ENCODE measurements around the gene IQCK.

IQCK gene

GRCh38 chr16:19776147-19776546 is 58.1 kb downstream of the IQCK start (continued):
- TF ChIP-seq ZNF19 (tag by site-specific recombination; IDR thresholded peaks at IDR 0.05; ENCODE audit: low read depth) (no peak), ZNF544 (tag by site-specific recombination; IDR thresholded peaks at IDR 0.05) (no peak), ZNF280C (tag by site-specific recombination; IDR thresholded peaks at IDR 0.05) (no peak), ZNF518A (tag by site-specific recombination; conservative IDR thresholded peaks at IDR 0.05; ENCODE audit: low read depth) (no peak), ZNF223 (tag by site-specific recombination; IDR thresholded peaks at IDR 0.05) (no peak), ZNF585B (tag by site-specific recombination; IDR thresholded peaks at IDR 0.05) (no peak), PRDM10 (tag by site-specific recombination; IDR thresholded peaks at IDR 0.05) (no peak), ZNF221 (tag by site-specific recombination; IDR thresholded peaks at IDR 0.05; ENCODE audit: borderline replicate concordance) (no peak), ZNF514 (tag by site-specific recombination; IDR thresholded peaks at IDR 0.05) (no peak), ZBTB20 (tag by site-specific recombination; IDR thresholded peaks at IDR 0.05) (no peak), ZNF660 (tag by site-specific recombination; IDR thresholded peaks at IDR 0.05) (no peak), KLF10 (tag by site-specific recombination; IDR thresholded peaks at IDR 0.05) (no peak)

- ChIA-PET CTCF (interaction anchor here (0.7 kb wide), 1 partner anchor 192 kb away, joined by 4 read pairs; no protein-coding TSS in a partner anchor), POLR2A (no interaction called here)
- Histone ChIP-seq H3K4me3 (ENCODE audit: low read depth, low read length) (no peak overlapping the region), H3K27ac (ENCODE audit: extremely low read depth, low read depth, low read length) (no peak overlapping the region), H3K9me3 (ENCODE audit: control insufficient read depth, insufficient read depth, low read depth, low read length) (no peaks in the 10 kb centered on the region), H3K36me3 (ENCODE audit: control insufficient read depth in 2 of 2, insufficient read depth in 1 of 2, low read length in 2 of 2) (no peaks in the 10 kb centered on the region), H3K4me1 (ENCODE audit: control insufficient read depth, insufficient read depth, low read length) (no peaks in the 10 kb centered on the region; the same call in 1 of the 2 replicates)
- peak; percentile 57; the same call in 1 of the 2 replicates for TF ChIP-seq ATF2 (tag by site-specific recombination; IDR thresholded peaks at IDR 0.05; ENCODE audit: low read depth)
- no peak for TF ChIP-seq ZNF549 (tag by site-specific recombination; IDR thresholded peaks at IDR 0.05)
- no peak for TF ChIP-seq ZNF513 (tag by site-specific recombination; IDR thresholded peaks at IDR 0.05)
- TF ChIP-seq PATZ1 (tag by site-specific recombination; IDR thresholded peaks at IDR 0.05) = no peak
- no peak for TF ChIP-seq ZNF202 (tag by site-specific recombination; IDR thresholded peaks at IDR 0.05; ENCODE audit: borderline replicate concordance)
- TF ChIP-seq ZNF138 (tag by site-specific recombination; IDR thresholded peaks at IDR 0.05; ENCODE audit: borderline replicate concordance) = no peak
- peak; percentile 20; the same call in 1 of the 2 replicates for TF ChIP-seq ZBTB6 (tag by site-specific recombination; IDR thresholded peaks at IDR 0.05)
These were observed 58.5 kb downstream of the IQCK start for GRCh38 chr16:19776565-19776964.

All from HEK293 (cell line).